K562 (cell line): ENCODE results near the gene CMIP. TPM values are rescaled to one million over a fixed set of nuclear protein-coding genes. Genes with fewer than 3 reads are reported as not detected.

Experiments used
- BCLAF1 ChIP-seq, 2 experiments: fragments of 450-650 bp in 1 of 2; IDR thresholded peaks; 2 replicates each; pipeline ENCODE4 v1.6.1; 2011 to 2017; ENCODE audit warnings: low read depth in 2 of 2, antibody characterized with exemption in 1 of 2, borderline replicate concordance in 1 of 2, low read length in 1 of 2, mild to moderate bottlenecking in 1 of 2, mixed read lengths in 1 of 2; ENCODE audit not compliant: control insufficient read depth in 1 of 2
- CC2D1A ChIP-seq: fragments of 450-650 bp; IDR thresholded peaks from 2 replicates; pipeline ENCODE4 v1.6.1; 2017; ENCODE audit warnings: mild to moderate bottlenecking
- FOXP1 ChIP-seq: sonication (generic); formaldehyde crosslinking; IDR thresholded peaks from 2 replicates; pipeline ENCODE4 v1.8.0; 2022; ENCODE audit warnings: mild to moderate bottlenecking, missing genetic modification reagents
- MCM2 ChIP-seq: fragments of 450-650 bp; IDR thresholded peaks from 2 replicates; pipeline ENCODE4 v1.6.1; 2017; ENCODE audit warnings: low read depth, mild to moderate bottlenecking
- NBN ChIP-seq: fragments of 450-650 bp; IDR thresholded peaks from 2 replicates; pipeline ENCODE4 v1.6.1; 2016; ENCODE audit warnings: low read depth, mild to moderate bottlenecking
- TAF15 ChIP-seq: fragments of 200-400 bp; formaldehyde crosslinking; IDR thresholded peaks from 2 replicates; pipeline ENCODE4 v1.6.1; 2017; ENCODE audit warnings: mild to moderate bottlenecking, low read depth, low read length, moderate library complexity
- TCF7L2 ChIP-seq: fragments of 150-350 bp; IDR thresholded peaks from 2 replicates; pipeline ENCODE4 v1.6.1; 2016; ENCODE audit warnings: low read depth, mild to moderate bottlenecking, low read length, moderate library complexity
- ZNF384 ChIP-seq: IDR thresholded peaks from 2 replicates; pipeline ENCODE4 v1.6.1; 2012; ENCODE audit warnings: low read depth, low read length, improper control_type of control experiment
- ZNF76 ChIP-seq: fragments of 250-450 bp; sonication (Bioruptor Pico); IDR thresholded peaks from 2 replicates; pipeline ENCODE4 v1.4.0; 2020; ENCODE audit warnings: mild to moderate bottlenecking, moderate library complexity, borderline replicate concordance
- polyA plus RNA-seq, 8 experiments: library from polyadenylated mRNA; depleted of rRNA in 4 of 8; stranded (reverse) in 5 of 8; unstranded in 3 of 8; fragments of >200 nt; fragmentation: Nextera tagmentation in 2 of 8; fragmentation: Illumina TruSeq in 1 of 8; extraction: Ambion mirVana in 2 of 8; extraction: Trizol in 1 of 8; gene quantifications; 2 replicates each; pipeline versions ENCODE4 v1.2.1 to v1.2.3, GENCODE V29; 2011 to 2014; ENCODE audit warnings: inconsistent platforms in 1 of 8, missing spikeins in 1 of 8
- total RNA-seq, 7 experiments: library from RNA; depleted of rRNA in 6 of 7; stranded (reverse); fragments of >200 nt in 6 of 7; fragmentation: Illumina TruSeq in 2 of 7; extraction: Trizol in 2 of 7; gene quantifications; 2 replicates each; pipeline versions ENCODE4 v1.2.1 to v1.2.3, GENCODE V29; 2011 to 2021; ENCODE audit warnings: low replicate concordance in 1 of 7
- TF ChIP-seq, protein P1 (sequence below): fragments of 200-800 bp; sonication (Bioruptor generic); IDR thresholded peaks from 2 replicates; pipeline ENCODE4 v1.6.1; 2017; ENCODE audit warnings: missing genetic modification characterization, missing compliant biosample characterization
- TF ChIP-seq, protein P2 (sequence below): fragments of 450-650 bp; IDR thresholded peaks from 2 replicates; pipeline ENCODE4 v1.6.1; 2016; ENCODE audit warnings: low read depth
- TF ChIP-seq, protein P3 (sequence below): conservative IDR thresholded peaks from 2 replicates; pipeline ENCODE4 v1.6.1; 2011; ENCODE audit warnings: low read depth, mild to moderate bottlenecking, low read length; ENCODE audit not compliant: control insufficient read depth

The CMIP gene
- total and polyA plus RNA-seq, 9 of the 15 experiments (the other 6 are each of a cell fraction or from before 2014, with no cell fraction given), result 0.94 to 82.5 (median 10.3) TPM

DNA sequence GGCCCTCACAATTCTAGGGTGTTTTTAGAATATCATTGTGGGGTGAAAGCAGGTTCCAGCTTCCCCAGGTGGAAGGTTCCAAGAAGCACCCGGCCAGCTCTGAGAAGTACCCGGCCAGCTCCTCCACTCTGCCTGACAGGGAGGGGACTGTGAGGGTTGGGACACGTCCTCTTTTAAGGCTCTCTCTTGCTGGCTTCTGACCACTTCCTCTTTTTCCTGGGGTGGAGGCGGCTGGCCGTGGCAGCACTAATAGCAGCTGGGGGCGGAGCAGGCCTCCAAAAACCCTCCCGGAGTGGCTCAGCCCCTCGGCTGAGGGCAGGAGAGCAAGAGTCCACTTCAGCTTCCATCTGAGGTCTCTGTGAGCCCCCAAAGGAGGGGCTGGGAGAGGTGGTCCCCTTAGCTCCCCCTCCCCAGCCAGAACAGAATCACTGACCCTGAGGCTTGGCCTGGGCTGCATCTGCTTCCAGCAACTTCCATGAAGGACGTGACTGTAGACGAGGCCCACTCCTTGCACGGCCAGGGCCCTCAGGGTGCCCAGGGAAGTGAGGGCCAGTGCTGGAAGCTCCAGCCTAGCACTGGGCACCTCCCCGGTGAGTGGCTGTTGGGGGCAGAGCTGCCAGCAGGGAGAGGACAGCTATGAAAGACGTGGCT, 307.7 kb downstream of the CMIP start (continued):
- TF ChIP-seq BCLAF1 (IDR thresholded peaks at IDR 0.05; ENCODE audit: borderline replicate concordance in 1 of 2, control insufficient read depth in 1 of 2, low read depth in 2 of 2, low read length in 1 of 2) (no peak), ZNF384 (no peak; the same call in 1 of the 2 replicates), TCF7L2 (0 out of 2 replicates have a peak, but pooled peaks have one; percentile 20), CC2D1A (no peak; the same call in 1 of the 2 replicates), MCM2 (no peak), TAF15 (no peak), FOXP1 (CRISPR knock-in tag) (peak; percentile 74; the same call in 1 of the 2 replicates), ZNF76 (peak; percentile 84; the same call in 1 of the 2 replicates), NBN (peak; percentile 69; the same call in 1 of the 2 replicates)
- TF ChIP-seq, protein P1, sequence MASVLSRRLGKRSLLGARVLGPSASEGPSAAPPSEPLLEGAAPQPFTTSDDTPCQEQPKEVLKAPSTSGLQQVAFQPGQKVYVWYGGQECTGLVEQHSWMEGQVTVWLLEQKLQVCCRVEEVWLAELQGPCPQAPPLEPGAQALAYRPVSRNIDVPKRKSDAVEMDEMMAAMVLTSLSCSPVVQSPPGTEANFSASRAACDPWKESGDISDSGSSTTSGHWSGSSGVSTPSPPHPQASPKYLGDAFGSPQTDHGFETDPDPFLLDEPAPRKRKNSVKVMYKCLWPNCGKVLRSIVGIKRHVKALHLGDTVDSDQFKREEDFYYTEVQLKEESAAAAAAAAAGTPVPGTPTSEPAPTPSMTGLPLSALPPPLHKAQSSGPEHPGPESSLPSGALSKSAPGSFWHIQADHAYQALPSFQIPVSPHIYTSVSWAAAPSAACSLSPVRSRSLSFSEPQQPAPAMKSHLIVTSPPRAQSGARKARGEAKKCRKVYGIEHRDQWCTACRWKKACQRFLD (CRISPR knock-in tag), result peak; percentile 78; the same call in 1 of the 2 replicates
- TF ChIP-seq, protein P2, sequence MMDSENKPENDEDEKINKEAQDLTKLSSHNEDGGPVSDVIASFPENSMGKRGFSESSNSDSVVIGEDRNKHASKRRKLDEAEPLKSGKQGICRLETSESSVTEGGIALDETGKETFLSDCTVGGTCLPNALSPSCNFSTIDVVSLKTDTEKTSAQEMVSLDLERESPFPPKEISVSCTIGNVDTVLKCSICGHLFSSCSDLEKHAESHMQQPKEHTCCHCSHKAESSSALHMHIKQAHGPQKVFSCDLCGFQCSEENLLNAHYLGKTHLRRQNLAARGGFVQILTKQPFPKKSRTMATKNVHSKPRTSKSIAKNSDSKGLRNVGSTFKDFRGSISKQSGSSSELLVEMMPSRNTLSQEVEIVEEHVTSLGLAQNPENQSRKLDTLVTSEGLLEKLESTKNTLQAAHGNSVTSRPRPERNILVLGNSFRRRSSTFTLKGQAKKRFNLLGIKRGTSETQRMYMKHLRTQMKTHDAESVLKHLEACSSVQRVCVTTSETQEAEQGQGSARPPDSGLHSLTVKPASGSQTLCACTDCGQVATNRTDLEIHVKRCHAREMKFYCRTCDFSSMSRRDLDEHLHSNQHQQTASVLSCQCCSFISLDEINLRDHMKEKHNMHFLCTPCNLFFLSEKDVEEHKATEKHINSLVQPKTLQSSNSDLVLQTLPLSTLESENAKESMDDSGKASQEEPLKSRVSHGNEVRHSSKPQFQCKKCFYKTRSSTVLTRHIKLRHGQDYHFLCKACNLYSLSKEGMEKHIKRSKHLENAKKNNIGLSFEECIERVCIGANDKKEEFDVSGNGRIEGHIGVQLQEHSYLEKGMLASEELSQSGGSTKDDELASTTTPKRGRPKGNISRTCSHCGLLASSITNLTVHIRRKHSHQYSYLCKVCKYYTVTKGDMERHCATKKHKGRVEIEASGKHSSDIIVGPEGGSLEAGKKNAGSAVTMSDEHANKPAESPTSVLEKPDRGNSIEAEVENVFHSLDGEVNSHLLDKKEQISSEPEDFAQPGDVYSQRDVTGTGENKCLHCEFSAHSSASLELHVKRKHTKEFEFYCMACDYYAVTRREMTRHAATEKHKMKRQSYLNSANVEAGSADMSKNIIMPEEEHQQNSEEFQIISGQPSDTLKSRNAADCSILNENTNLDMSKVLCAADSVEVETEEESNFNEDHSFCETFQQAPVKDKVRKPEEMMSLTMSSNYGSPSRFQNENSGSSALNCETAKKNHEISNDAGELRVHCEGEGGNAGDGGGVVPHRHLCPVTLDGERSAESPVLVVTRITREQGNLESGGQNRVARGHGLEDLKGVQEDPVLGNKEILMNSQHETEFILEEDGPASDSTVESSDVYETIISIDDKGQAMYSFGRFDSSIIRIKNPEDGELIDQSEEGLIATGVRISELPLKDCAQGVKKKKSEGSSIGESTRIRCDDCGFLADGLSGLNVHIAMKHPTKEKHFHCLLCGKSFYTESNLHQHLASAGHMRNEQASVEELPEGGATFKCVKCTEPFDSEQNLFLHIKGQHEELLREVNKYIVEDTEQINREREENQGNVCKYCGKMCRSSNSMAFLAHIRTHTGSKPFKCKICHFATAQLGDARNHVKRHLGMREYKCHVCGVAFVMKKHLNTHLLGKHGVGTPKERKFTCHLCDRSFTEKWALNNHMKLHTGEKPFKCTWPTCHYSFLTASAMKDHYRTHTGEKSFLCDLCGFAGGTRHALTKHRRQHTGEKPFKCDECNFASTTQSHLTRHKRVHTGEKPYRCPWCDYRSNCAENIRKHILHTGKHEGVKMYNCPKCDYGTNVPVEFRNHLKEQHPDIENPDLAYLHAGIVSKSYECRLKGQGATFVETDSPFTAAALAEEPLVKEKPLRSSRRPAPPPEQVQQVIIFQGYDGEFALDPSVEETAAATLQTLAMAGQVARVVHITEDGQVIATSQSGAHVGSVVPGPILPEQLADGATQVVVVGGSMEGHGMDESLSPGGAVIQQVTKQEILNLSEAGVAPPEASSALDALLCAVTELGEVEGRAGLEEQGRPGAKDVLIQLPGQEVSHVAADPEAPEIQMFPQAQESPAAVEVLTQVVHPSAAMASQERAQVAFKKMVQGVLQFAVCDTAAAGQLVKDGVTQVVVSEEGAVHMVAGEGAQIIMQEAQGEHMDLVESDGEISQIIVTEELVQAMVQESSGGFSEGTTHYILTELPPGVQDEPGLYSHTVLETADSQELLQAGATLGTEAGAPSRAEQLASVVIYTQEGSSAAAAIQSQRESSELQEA, result no peak
- TF ChIP-seq, protein P3, sequence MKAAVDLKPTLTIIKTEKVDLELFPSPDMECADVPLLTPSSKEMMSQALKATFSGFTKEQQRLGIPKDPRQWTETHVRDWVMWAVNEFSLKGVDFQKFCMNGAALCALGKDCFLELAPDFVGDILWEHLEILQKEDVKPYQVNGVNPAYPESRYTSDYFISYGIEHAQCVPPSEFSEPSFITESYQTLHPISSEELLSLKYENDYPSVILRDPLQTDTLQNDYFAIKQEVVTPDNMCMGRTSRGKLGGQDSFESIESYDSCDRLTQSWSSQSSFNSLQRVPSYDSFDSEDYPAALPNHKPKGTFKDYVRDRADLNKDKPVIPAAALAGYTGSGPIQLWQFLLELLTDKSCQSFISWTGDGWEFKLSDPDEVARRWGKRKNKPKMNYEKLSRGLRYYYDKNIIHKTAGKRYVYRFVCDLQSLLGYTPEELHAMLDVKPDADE, result no peak
